ENCODE measurements around the gene SCUBE3.

DNA sequence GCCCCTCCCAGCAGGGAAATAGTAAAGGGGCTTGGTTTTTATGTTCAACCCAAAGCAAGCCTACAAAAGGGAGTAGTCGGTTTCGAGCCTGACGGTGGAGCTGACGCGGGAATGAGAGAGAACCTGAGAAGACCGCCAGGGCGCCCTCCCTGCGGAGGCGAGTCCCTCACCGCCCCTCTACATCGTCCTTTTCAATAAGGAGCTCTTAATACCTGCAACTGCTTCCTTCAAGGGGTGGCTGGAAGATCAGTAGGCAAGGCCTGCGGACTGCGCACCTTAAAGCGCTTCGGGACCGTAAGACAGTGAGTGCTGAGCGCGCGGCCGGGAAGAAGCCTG lies 45.1 kb downstream of the SCUBE3 start:
- TF ChIP-seq, protein P1, sequence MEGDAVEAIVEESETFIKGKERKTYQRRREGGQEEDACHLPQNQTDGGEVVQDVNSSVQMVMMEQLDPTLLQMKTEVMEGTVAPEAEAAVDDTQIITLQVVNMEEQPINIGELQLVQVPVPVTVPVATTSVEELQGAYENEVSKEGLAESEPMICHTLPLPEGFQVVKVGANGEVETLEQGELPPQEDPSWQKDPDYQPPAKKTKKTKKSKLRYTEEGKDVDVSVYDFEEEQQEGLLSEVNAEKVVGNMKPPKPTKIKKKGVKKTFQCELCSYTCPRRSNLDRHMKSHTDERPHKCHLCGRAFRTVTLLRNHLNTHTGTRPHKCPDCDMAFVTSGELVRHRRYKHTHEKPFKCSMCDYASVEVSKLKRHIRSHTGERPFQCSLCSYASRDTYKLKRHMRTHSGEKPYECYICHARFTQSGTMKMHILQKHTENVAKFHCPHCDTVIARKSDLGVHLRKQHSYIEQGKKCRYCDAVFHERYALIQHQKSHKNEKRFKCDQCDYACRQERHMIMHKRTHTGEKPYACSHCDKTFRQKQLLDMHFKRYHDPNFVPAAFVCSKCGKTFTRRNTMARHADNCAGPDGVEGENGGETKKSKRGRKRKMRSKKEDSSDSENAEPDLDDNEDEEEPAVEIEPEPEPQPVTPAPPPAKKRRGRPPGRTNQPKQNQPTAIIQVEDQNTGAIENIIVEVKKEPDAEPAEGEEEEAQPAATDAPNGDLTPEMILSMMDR (IDR thresholded peaks at IDR 0.05; ENCODE audit: low read length): no peak
- TF ChIP-seq EZH2 (IDR thresholded peaks at IDR 0.05; ENCODE audit: borderline replicate concordance, low read length): no peak
